Measurements from ENCODE around the gene HELZ. TPM values are rescaled to one million over a fixed set of nuclear protein-coding genes. Genes with fewer than 3 reads are reported as not detected.

The HELZ gene
- total and polyA plus RNA-seq, 2 donors (not counting 1 experiment from before 2014, with no cell fraction given), result 10.4 to 97.8 TPM

DNA sequence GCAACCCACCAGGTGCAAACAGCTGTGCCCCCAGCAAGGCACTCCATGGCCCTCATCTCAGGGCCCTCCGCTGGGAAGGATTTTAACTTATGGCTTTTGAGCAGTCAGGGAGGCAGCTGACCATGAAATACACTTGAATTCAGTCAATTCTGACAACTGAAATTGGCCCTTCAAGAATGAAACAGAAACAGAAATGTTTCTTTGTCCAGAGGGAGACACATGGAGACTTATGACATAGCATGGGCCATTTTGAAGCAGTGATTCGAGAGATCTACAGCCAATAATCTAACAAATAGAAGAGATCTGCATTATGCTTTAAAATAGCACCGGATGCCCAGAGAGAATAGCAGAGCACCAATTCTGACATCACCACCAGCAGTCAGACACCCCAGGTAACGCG is 193.2 kb downstream of the HELZ start:
- Histone ChIP-seq H3K36me3 (replicated peaks in 1 of 2; ENCODE audit: control extremely low read depth in 1 of 2, control insufficient read depth in 1 of 2, extremely low read depth in 1 of 2, insufficient read depth in 2 of 2, low read length in 1 of 2) (no peaks in the 10 kb centered on the region), H3K4me3 (ENCODE audit: control extremely low read depth in 1 of 5, extremely low read depth in 1 of 5, insufficient read depth in 1 of 5, low read depth in 2 of 5, low read length in 4 of 5) (no peak overlapping the region), H3K4me2 (replicated peaks; ENCODE audit: low read depth, low read length, poor library complexity, severe bottlenecking) (no peak overlapping the region), H3K4me1 (ENCODE audit: control insufficient read depth in 2 of 2, insufficient read depth in 2 of 2, low read length in 2 of 2) (peaks cover 0 to 8% of the 10 kb centered on the region in 2 donors), H3K9me3 (ENCODE audit: control extremely low read depth in 1 of 3, control insufficient read depth in 2 of 3, insufficient read depth in 1 of 3, low read length in 2 of 3) (peaks cover 2 to 26% (median 21%) of the 10 kb centered on the region in 3 donors), H3K79me2 (ENCODE audit: control insufficient read depth, insufficient read depth, low read length) (no peaks in the 10 kb centered on the region), H3K27me3 (replicated peaks in 1 of 4; ENCODE audit: control extremely low read depth in 1 of 4, control insufficient read depth in 3 of 4, insufficient read depth in 4 of 4, low read length in 3 of 4) (no peaks in the 10 kb centered on the region), H2AFZ (ENCODE audit: insufficient read depth, low read depth, low read length, poor library complexity, severe bottlenecking) (no peak overlapping the region), H4K20me1 (ENCODE audit: control insufficient read depth, insufficient read depth, low read length, poor library complexity, severe bottlenecking) (no peaks in the 10 kb centered on the region), H3K27ac (ENCODE audit: low read length in 2 of 2) (no peak overlapping the region), H3K9ac (ENCODE audit: low read length) (no peak overlapping the region)
- peaks cover 9% of the 10 kb centered on the region for H3K9me3 Mint-ChIP-seq (ENCODE audit: insufficient read depth)
- no peak for DNase-seq
- 100% methylated on average over 2 of the region's 5 CpGs for WGBS (ENCODE audit: insufficient coverage)
- no peak for ATAC-seq (ENCODE audit: low read depth)
- CTCF ChIA-PET, result no interaction called here
- no peak overlapping the region for H3K4me3 Mint-ChIP-seq
- no peaks in the 10 kb centered on the region for H3K27me3 Mint-ChIP-seq
- peaks cover 6% of the 10 kb centered on the region for H3K4me1 Mint-ChIP-seq
- H3K27ac Mint-ChIP-seq, result no peak overlapping the region
- TF ChIP-seq CTCF (IDR thresholded peaks at IDR 0.05) (no peak), EZH2 (IDR thresholded peaks at IDR 0.05; ENCODE audit: borderline replicate concordance, insufficient read depth, low read depth, low read length, poor library complexity, severe bottlenecking) (no peak)
- intact Hi-C loops (cut with micrococcal nuclease), result no loop called here
- POLR2A ChIA-PET, result no interaction called here

DNA sequence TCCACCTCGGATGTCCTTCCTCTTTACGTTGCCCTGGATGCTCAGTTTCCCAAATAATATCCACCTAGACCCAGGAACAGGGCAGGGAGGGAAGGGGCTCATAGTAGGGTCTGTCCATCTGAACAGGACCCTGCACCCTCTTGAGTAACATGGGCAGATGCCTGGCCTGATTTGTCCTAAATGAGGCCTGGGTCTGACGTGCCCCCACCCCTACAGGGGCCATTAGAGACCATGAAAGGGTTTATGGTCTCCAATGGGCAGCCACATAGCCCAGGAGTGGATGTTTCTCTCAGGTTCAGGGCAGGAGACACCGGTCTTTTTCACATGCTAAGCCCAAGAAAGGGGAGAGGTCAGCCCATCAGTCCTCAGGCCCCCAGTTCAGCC is 193.8 kb downstream of the HELZ start:
- Histone ChIP-seq H4K20me1 (ENCODE audit: control insufficient read depth, insufficient read depth, low read length, poor library complexity, severe bottlenecking) (no peaks in the 10 kb centered on the region), H3K4me1 (ENCODE audit: control insufficient read depth in 2 of 2, insufficient read depth in 2 of 2, low read length in 2 of 2) (peaks cover 0 to under 1% of the 10 kb centered on the region in 2 donors), H3K27me3 (replicated peaks in 1 of 4; ENCODE audit: control extremely low read depth in 1 of 4, control insufficient read depth in 3 of 4, insufficient read depth in 4 of 4, low read length in 3 of 4) (no peaks in the 10 kb centered on the region), H3K9me3 (ENCODE audit: control extremely low read depth in 1 of 3, control insufficient read depth in 2 of 3, insufficient read depth in 1 of 3, low read length in 2 of 3) (peaks cover 2 to 26% (median 21%) of the 10 kb centered on the region in 3 donors), H3K79me2 (ENCODE audit: control insufficient read depth, insufficient read depth, low read length) (no peaks in the 10 kb centered on the region), H3K4me2 (replicated peaks; ENCODE audit: low read depth, low read length, poor library complexity, severe bottlenecking) (no peak overlapping the region), H3K27ac (ENCODE audit: low read length in 2 of 2) (no peak overlapping the region), H3K9ac (ENCODE audit: low read length) (no peak overlapping the region), H3K4me3 (ENCODE audit: control extremely low read depth in 1 of 5, extremely low read depth in 1 of 5, insufficient read depth in 1 of 5, low read depth in 2 of 5, low read length in 4 of 5) (no peak overlapping the region), H2AFZ (ENCODE audit: insufficient read depth, low read depth, low read length, poor library complexity, severe bottlenecking) (no peak overlapping the region), H3K36me3 (replicated peaks in 1 of 2; ENCODE audit: control extremely low read depth in 1 of 2, control insufficient read depth in 1 of 2, extremely low read depth in 1 of 2, insufficient read depth in 2 of 2, low read length in 1 of 2) (no peaks in the 10 kb centered on the region)
- H3K4me1 Mint-ChIP-seq, result no peaks in the 10 kb centered on the region
- TF ChIP-seq EZH2 (IDR thresholded peaks at IDR 0.05; ENCODE audit: borderline replicate concordance, insufficient read depth, low read depth, low read length, poor library complexity, severe bottlenecking), result no peak
- TF ChIP-seq CTCF (IDR thresholded peaks at IDR 0.05), result no peak
- H3K9me3 Mint-ChIP-seq (ENCODE audit: insufficient read depth), result peaks cover 11% of the 10 kb centered on the region
- no peak overlapping the region for H3K4me3 Mint-ChIP-seq
- POLR2A ChIA-PET, result no interaction called here
- CTCF ChIA-PET, result no interaction called here
- DNase-seq (no peak), ATAC-seq (ENCODE audit: low read depth) (no peak)
- no peak overlapping the region for H3K27ac Mint-ChIP-seq
- WGBS (ENCODE audit: insufficient coverage), result 78% methylated on average over 2 of the region's 4 CpGs
- intact Hi-C loops (cut with micrococcal nuclease), result no loop called here
- no peaks in the 10 kb centered on the region for H3K27me3 Mint-ChIP-seq

All from B cell (primary cell).